ENCODE measurements around the gene MAT1A.
"Not testable (repeated sequence)": the region's sequence is repeated elsewhere in the genome, so short reads cannot be mapped to it uniquely, and the experiment has no call there.

The MAT1A gene

DNA sequence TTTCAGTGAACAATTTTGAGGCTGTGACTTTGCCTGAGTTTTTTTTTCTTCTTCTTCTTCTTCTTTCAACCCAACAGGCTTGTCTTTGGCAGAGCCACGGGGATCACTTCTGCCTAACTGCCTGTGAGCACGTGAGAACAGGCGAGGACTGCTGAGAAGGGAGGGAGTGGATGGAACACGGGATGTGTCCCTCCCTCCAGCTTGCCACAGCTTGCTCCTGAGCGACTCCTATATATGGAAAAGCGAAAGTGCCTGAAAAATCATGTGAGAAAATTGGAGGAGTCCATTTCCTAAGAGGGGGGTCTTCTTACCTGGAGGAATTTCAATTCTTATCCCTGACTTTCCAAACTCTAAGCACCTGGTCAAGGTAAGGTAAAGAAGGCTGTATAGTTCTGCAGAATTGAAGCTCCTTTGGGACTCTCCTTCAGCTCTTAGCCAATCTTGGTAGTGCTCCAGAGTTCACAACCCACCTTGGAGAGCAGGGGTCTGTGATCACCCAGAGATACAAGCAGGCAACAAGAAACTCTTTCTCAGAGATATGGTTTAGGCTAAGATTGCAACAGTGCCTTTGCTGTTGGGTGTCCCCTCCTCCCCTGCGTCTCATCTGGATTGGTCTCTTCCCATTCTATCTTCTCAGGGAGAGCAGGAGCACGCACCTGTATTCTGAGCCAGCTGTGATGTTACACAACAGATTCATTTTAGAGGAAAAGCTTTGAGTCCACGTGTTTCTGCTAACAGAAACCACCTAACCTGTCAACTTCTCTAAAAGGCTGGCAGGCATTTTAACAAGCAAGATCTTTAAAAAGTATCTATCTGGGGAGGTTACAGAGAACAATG is at the start of gene MAT1A:
MAT1A (minus strand) TSS at position 208 of the 837 bp plus-strand sequence. CDS start 235 bp downstream, outside the sequence.
- no peak for DNase-seq (ENCODE audit: low read depth in 2 of 2)

DNA sequence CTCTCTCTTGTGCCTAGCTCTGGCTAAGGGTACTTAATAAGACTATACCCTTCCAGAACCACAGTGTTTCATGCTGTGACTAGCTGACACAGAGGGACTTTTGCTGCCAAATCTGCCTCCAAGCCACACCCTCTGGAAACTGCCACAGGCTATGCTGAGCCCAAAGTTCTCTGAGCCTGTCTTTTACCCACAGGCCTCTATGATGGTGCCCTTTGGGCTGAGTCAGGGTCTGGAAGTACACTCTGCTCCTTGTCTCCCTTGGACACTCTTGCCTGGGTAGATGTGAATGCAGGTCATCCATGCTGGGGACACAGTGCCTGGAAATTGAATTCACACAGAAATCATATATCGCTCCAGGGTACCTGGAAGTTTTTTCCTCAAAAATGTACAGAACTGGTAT is 44.5 kb upstream of the MAT1A start:
- no peak for DNase-seq (ENCODE audit: low read depth in 2 of 2)

DNA sequence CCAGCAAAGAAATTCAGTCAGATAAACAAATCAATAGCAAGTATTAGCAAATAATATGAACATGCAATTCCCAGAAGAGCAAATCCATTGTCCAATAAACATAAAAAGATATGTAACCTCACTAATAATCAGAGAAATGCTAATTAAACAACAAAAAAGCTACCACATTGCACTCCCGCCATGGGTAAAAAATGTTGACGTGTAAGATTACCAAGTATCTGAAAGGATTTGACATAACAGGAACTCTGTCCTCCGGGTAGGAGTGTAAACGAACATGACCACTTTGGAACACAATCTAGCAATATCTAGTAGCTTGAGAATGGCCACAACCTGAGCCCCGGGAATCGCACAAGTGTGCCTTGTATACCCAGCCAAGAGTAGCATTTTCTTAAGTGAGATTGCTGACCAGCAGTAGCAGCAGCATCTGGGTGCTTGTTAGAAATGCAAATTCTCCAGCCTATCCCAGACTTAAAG is 35.5 kb upstream of the MAT1A start:
- DNase-seq (ENCODE audit: low read depth in 2 of 2), result no peak

DNA sequence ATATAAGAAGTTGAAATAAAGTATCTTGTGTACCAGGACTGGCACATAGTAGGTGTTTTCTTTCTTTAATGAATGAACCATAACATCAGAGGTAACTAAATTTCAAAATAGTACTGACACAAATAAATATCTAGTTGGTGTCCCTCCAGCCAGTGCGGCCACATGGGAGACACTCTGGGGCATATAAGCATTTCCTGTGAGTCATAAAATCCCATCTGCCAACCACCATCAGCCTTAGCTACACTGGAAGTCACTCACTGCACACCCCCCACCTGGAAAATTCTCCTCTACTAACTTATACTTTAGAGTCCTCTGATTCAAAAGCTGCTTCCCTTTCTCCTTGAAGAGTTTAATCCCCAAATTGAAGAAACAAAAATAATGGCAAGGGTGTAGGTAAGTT is 34.6 kb upstream of the MAT1A start:
- DNase-seq (ENCODE audit: low read depth in 2 of 2), result no peak

DNA sequence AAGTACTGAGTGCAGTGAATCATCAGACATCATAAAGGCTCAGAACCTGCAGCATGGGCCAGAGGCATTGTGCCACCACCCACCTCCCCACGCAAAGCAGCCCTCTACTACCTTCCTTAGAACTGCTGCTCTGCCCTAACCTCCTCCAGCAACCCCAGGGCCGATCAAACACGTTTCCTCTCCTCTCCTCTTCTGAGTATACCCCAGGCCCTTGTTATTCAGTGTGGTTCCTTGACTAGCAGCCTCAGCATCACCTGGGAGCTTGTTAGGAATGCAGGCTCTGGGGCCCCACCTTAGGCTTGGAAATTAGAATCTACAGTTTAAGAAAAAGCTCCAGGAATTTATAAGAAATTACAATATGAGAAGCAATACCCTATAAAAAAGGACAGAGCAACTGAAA is 33.9 kb upstream of the MAT1A start:
- no peak for DNase-seq (ENCODE audit: low read depth in 2 of 2)

DNA sequence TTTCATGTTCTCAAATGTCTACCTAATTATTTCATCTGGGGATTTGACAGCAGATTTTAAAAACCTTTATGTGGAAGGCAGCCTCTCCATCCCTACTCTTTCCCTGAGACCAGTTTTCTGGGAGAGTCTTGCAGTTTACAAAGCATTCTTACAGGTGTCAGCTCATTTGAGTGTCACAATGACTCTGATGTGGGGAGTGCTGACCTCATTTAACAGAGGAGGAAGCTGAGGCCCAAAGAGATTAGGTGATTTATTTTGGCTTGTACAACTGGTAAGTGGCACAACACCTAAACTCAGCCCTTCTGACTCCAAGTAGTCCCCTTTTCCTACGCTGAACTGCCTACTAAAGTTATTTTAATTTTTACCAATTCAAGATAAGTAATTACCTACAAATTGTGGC is 33.3 kb upstream of the MAT1A start:
- DNase-seq (ENCODE audit: low read depth in 2 of 2), result no peak

DNA sequence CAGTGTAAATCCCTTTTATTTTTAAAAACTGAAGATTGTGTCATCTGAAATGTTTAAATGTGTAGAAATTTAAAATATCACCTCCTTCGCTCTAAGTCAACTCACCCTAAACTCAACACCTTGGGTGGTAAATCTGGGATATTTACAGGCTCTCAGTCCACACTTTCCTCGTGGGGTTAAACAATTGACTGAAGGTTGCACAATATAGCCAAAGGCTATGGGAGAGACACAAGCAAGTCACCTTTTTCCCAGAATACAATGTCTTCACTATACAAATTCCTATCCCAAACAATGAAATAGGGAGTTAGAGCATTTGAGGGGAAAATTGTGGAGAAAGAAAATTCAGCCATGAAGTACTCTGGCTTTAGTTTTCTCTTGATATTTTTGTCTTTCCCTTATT is 32.7 kb upstream of the MAT1A start:
- DNase-seq (ENCODE audit: low read depth in 2 of 2), result no peak

DNA sequence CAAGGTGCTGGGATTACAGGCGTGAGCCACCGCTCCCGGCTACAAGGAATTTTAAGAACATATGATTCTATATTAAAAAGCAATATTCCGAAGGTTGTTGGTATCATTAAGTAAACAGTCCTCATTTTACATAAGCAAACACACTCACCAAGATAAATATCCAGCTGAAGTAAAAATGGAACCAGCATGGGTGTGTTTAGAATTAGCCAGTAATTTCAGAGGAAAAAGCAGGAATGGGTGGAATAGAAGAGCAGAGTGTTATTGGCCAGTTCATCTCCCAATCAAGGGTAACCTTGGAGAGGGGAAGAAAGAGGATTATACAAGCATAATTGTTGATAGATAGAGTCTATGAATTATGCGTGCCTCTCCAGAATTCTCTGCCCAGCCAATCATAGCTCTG is 31.7 kb upstream of the MAT1A start:
- no peak for DNase-seq (ENCODE audit: low read depth in 2 of 2)

DNA sequence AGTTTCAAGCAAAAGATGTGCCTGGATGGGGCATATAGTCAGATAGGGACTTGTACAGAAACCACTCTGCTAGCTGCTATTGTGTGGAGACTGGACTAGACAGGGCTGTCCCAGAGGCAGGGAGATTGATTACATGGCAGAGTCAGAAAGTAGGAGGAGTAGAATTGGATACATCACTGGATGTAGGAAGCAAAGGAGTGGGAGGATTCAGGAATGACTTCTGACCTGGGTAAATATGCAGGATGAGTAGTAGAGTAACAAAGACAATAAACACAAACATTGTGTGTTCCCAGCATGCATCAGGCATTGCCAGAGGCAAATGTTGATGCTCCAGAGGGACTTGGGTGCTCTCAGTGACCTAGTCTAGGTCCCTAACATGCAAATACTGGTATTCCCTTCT is 30.9 kb upstream of the MAT1A start:
- no peak for DNase-seq (ENCODE audit: low read depth in 2 of 2)

DNA sequence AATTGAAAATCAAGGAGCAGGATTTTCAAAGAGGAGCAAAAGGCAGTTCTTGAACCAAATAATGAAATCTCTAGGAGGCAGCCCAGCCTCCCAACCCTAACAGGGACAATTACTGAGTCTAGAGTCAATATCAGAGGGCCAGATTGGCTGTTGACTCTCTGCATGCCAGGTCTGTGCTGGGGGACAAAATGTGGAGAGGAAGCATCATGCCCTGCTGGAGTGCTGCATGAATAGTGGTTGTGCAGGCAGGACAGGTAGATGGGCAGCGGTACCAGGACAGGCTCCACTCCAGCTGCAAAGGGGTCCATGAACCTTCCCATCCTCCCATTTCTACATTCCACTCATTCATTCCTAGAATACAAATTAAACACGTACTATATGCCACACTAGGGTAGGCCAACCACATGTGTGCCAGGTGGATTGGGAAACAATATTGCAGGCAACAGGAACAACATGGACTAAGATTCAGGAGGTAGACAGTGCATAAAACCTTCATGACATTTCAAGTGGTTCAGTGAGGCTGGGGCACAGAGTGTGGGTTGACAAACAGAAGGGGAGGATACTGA is 30.4 kb upstream of the MAT1A start:
- DNase-seq (ENCODE audit: low read depth in 2 of 2), result no peak

DNA sequence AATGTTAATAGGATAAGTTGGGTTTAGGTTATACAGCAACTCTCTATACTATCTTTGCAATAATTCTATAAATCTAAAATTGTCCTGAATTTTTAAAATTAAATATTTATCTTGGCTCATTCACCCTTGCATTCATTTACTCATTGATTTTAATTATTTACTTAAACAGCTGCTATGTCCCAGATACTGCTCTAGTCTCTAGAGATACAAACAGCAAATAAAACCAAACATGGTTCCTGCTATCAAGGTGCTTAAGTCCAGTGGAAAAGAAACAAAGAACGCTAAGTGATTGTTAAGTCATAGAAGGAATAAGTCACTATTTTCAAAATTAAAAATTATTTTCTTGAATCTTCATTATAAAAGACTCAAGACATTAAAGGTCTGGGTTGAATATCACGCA is 29.9 kb upstream of the MAT1A start:
- DNase-seq (ENCODE audit: low read depth in 2 of 2), result no peak

DNA sequence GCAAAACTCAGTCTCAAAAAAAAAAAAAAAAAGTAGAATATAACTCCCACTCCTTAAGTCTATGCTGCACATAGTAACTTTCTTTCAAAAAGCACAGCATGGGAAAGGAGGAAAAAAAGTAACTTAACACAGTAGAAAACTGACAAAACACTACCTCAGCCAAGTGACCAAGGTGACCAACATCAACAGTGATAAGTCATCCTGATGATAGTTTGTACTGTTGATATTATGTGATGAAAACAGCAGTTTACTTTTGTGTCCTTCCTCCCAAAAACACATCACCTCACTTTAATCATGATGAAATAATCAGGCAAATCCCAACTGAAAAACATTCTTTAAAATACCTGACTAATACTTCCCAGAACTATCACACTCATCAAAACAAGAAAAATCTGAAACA is 29.3 kb upstream of the MAT1A start:
- DNase-seq (ENCODE audit: low read depth in 2 of 2), result no peak

DNA sequence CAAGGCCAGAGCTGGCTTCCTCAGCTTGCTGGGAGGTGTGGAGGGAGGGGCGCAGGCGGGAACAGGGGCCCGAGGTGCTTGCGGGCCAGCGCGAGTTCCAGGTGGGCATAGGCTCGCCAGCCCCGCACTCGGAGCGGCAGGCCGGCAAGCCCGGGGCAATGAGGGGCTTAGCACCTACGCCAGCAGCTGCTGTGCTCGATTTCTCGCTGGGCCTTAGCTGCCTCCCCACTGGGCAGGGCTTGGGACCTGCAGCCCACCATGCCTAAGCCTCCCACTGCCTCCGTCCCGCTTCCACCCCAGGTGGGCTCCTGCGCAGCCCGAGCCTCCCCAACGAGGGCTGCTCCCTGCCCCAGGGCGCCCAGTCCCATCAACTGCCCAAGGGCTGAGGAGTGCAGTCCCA is 25.9 kb upstream of the MAT1A start:
- no peak for DNase-seq (ENCODE audit: low read depth in 2 of 2)

DNA sequence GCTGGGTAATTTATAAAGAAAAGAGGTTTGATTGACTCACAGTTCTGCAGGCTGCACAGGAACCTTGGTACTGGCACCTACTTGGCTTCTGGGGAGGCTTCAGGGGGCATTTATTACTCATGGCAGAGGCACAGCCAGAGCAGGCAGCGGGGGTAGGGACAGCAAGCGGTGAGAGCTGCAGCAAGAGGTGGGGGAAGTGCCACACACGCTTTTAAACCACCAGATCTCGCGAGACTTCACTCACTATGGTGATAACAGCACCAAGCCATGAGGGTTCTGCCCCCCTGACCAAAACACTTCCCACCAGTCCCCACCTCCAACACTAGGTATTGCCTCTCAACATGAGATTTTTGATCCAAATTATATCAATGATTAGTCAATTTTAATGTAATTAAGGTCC is 24.1 kb upstream of the MAT1A start:
- no peak for DNase-seq (ENCODE audit: low read depth in 2 of 2)

DNA sequence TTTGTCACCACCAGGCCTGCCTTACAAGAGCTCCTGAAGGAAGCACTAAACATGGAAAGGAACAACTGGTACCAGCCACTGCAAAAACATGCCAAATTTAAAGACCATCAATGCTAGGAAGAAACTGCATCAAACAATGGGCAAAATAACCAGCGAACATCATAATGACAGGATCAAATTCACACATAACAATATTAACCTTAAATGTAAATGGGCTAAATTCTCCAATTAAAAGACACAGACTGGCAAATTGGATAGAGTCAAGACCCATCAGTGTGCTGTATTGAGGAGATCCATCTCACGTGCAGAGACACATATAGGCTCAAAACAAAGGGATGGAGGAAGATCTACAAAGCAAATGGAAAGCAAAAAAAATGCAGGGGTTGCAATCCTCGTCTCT is 16.5 kb upstream of the MAT1A start:
- not testable (repeated sequence) for DNase-seq (ENCODE audit: low read depth in 2 of 2)

DNA sequence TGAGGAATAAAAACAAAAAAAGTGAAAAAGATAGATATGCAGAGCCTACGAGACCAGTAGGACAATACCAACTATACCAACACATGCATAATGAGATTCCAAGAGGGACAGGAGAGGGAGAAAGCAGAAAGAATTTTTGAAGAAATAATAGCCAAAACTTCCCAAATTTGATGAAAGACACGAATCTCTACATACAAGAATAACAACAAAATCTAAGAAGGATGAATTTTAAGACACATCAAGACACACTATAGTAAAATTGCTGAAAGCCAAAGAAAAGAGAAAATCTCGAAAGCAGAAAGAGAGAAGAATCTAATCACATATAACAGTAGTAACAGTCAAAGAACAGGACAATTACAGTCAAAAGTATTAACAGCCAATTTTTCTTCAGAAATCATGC is 7.5 kb upstream of the MAT1A start:
- no peak for DNase-seq (ENCODE audit: low read depth in 2 of 2)

DNA sequence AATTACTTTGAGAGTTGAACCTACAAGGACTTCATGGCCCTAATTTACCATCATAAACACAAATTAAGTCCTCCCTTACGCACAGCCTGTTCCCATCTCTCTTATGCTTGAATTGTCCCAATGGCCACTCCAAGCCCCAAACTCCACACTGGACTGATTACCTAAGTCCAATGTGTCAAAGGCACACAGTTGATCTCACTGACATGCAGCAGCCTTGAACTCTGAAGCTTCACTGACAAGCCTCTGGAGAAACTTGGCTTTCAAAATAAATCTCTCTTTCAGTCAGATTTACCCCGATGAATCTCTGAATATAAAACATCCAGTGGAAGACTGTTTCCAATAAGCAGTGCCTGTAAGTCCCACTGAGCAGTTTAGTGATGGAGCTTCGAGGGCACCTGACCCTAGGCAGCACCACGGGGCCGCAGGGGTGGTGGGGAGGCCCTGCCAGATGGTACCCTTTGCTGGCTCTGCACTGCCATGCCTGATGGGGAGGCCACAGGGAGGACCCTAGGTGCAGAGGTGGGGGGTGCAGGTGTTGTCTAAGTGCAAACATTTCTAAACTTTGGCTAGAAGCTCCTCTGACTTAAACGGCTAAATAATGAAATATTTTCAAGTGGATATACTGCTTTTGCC is 3.3 kb upstream of the MAT1A start:
- DNase-seq (ENCODE audit: low read depth in 2 of 2), result no peak

DNA sequence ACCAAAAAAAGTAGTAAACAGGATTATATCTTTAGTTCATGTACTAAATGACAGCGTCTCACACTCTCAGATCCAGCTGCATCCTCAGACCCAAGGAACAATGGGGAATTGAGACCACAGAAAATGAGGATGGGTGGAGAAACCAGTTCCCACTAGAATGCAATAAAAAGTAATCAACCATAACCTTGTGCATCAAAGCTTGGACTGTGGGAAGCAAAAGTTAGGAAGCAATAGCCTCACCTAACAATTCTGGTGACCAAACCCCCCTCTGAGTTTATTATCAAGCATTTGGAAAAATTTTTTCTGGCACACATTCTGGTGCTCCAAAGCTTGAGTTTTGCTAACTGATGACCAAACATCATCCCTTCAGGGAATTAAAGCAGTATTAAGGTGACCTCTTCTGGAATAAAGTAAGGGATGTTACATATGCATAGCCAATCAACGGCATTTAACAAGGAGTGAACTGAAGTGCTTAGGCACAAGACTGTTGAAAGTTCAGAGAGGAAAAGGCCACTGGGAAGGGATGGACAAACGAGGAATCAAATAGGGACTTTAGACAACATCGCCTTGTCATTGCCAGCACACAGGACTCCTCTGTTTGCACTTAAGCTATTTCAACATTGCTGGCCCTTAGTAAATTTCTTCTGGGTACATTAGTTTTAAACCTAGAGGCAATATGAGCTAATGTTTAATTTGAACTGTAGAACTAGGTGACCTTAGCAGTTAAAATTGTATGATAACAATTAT is 1.2 kb upstream of the MAT1A start:
- no peak for DNase-seq (ENCODE audit: low read depth in 2 of 2)

DNA sequence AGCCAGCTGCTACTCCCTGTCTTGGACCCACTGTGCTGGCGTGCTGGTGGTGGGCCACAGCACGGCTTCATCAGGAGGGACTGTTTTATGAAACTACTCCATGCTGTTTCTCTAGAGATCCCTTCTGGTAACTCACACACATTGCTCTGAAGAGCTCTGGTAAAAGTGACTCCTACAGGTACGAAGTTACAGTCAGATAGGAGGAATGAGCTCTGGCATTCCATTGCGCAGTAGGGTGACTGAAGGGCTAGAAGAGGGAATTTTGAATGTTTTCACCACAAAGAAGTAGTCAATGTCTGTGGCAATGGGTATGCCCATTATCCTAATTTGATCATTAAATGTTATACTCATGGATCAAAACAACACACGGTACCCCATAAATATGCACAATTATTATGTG is 609 bp downstream of the MAT1A start:
- DNase-seq (ENCODE audit: low read depth in 2 of 2), result no peak

DNA sequence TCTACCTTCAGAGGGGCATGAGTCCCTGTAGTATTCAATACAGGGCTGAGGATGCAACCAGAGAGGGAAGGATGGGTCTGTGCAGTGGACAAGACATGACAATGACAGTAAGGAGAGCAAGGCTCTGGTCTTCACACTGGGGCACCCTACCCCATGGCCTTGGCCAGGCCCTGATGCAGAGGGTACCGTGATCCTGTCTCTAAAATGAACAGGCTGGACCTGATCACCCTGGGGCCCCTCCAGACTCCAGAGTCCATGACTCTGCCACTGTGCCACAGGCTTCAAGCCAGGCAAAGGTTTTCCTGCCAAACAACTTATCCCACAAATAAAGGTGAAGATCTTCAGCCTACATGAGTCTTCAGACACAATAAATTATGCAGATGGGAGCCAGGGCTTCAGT is 4.9 kb downstream of the MAT1A start:
- DNase-seq (ENCODE audit: low read depth in 2 of 2), result no peak

DNA sequence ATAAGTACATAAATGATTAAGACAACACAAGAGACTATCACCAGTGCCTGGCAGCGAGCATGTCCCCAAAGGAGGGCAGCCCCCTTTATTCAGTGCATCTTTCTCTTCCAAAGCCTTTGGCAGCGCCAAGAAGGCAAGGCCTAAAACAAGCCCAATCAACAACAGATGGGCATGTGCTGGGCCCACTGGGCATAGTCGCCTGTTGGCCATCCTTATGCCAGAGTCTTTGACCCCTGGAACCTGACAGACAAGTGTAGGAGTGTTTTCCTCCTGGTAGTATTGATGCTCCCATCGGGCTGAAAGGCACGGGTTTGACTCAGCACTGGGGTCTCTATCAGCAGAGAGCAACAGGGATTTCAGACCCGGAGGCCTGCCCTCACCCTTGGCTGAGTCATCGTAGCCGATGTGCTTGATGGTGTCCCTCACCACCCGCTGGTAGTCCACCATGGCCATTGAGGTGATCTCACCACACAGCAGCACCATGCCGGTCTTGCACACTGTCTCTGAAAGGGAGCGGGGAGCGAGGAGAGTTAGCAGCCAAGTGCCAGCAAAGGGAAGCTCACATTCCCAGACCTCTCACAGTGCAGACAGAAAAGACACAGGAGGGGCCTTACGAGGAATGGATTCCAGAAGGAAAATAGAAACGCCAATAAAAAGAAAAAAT is 5.8 kb downstream of the MAT1A start:
- no peak for DNase-seq (ENCODE audit: low read depth in 2 of 2)

DNA sequence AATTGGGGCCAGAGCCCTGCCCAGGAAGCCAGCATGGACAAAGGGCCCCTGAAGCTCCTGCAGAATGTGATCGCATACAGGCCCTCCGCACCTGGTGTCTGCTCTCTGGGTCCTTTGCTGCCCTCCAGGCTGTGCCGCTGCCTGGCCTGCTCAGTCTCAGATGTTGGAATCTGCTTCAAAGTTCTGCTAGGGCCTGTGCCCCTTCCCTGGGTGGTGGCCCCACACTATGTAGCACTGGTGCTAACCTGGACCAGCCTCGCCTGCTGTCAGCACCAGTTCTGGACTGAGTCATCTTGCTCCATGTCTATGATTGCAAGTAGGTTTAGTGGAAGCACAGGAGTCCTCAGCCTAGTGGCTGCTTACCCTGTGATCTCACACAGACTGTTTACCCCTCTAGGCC is 6.3 kb downstream of the MAT1A start:
- no peak for DNase-seq (ENCODE audit: low read depth in 2 of 2)

Data from stimulated activated CD4-positive, alpha-beta T cell treated with anti-CD3 and anti-CD28 coated beads, Interleukin-15, amount 100 ng/mL, for 48 hours (primary cell).